HCT116 (cell line): ENCODE results near the gene KRT77.

Experiments used
- CTCF ChIP-seq, 3 experiments: fragments of 200-600 bp in 1 of 3; sonication (generic) in 1 of 3; IDR thresholded peaks in 2 of 3; conservative IDR thresholded peaks in 1 of 3; 2 replicates each; pipeline ENCODE4 v1.5.1; 2012 to 2017; ENCODE audit warnings: low read depth in 2 of 3, low read length in 2 of 3, antibody characterized with exemption in 1 of 3, borderline replicate concordance in 1 of 3, control low read depth in 1 of 3, mild to moderate bottlenecking in 1 of 3, mixed read lengths in 1 of 3, mixed run types in 1 of 3, moderate library complexity in 1 of 3; ENCODE audit not compliant: insufficient read depth in 1 of 3
- EGR1 ChIP-seq: IDR thresholded peaks from 2 replicates; pipeline ENCODE4 v1.6.1; 2012; ENCODE audit warnings: low read depth
- ELF1 ChIP-seq: IDR thresholded peaks from 2 replicates; pipeline ENCODE4 v1.6.1; 2012; ENCODE audit warnings: low read depth, borderline replicate concordance
- EZH2 ChIP-seq: fragments of 200-600 bp; sonication (generic); IDR thresholded peaks from 2 replicates; pipeline ENCODE4 v1.6.1; 2017; ENCODE audit warnings: antibody characterized with exemption, mixed run types
- EZH2phosphoT487 ChIP-seq: fragments of 200-600 bp; IDR thresholded peaks from 2 replicates; pipeline ENCODE4 v1.6.1; 2018; ENCODE audit warnings: antibody characterized with exemption, borderline replicate concordance
- MAX ChIP-seq: IDR thresholded peaks from 2 replicates; pipeline ENCODE4 v1.6.1; 2012
- POLR2A ChIP-seq: IDR thresholded peaks from 2 replicates; pipeline ENCODE4 v1.7.0; 2011; ENCODE audit warnings: borderline replicate concordance; ENCODE audit not compliant: insufficient read depth, insufficient read length; ENCODE audit errors: extremely low read depth
- POLR2AphosphoS5 ChIP-seq: IDR thresholded peaks from 2 replicates; pipeline ENCODE4 v1.6.1; 2011; ENCODE audit warnings: mild to moderate bottlenecking, low read depth, low read length, moderate library complexity
- RAD21 ChIP-seq: IDR thresholded peaks from 2 replicates; pipeline ENCODE4 v1.6.1; 2012; ENCODE audit warnings: low read depth, mild to moderate bottlenecking
- SP1 ChIP-seq: IDR thresholded peaks from 2 replicates; pipeline ENCODE4 v1.6.1; 2012; ENCODE audit warnings: low read depth
- YY1 ChIP-seq: IDR thresholded peaks from 2 replicates; pipeline ENCODE4 v1.6.1; 2011; ENCODE audit warnings: low read length, low read depth, moderate library complexity, mild to moderate bottlenecking; ENCODE audit not compliant: insufficient replicate concordance; ENCODE audit errors: extremely low read depth
- ZFX ChIP-seq: fragments of 450-650 bp; IDR thresholded peaks from 2 replicates; pipeline ENCODE4 v1.6.1; 2017
- ZNF274 ChIP-seq: fragments of 200-500 bp; sonication (Bioruptor generic); IDR thresholded peaks from 2 replicates; pipeline ENCODE4 v1.6.1; 2014; ENCODE audit warnings: mild to moderate bottlenecking, low read depth, low read length, inconsistent platforms

- no peak for TF ChIP-seq CTCF (IDR thresholded peaks at IDR 0.05 in 2 of 3, conservative IDR thresholded peaks at IDR 0.05 in 1 of 3; ENCODE audit: borderline replicate concordance in 1 of 3, insufficient read depth in 1 of 3, low read depth in 2 of 3, low read length in 2 of 3)
- TF ChIP-seq EGR1, result no peak
- TF ChIP-seq RAD21, result no peak
- no peak for TF ChIP-seq ZFX
- no peak for TF ChIP-seq EZH2
- TF ChIP-seq ELF1, result no peak
- no peak for TF ChIP-seq POLR2A
- TF ChIP-seq EZH2phosphoT487, result no peak
- TF ChIP-seq ZNF274, result no peak
- no peak for TF ChIP-seq YY1
- no peak for TF ChIP-seq SP1
- TF ChIP-seq MAX, result no peak
- no peak for TF ChIP-seq POLR2AphosphoS5
Measured at GRCh38 chr12:52691076-52691840, 12.1 kb downstream of the KRT77 start.
